Left lung (tissue), 10 donors: ENCODE measurements around the gene KRT80. TPM values are rescaled to one million over a fixed set of nuclear protein-coding genes. Genes with fewer than 3 reads are reported as not detected.

Experiments
- ATAC-seq: fragments of 200-7000 bp; cut with Tn5 transposase; one replicate; pipeline ENCODE4 v1.9.1; 2020; ENCODE audit warnings: moderate library complexity
- DNase-seq, 4 donors: peaks; one replicate each; pipeline ENCODE4 v3.0.0-alpha.2; 2013 to 2020
- H3K27ac ChIP-seq, 2 donors: fragments of 200-600 bp; sonication (generic) in 1 of 2; one replicate each; pipeline versions ENCODE4 v1.5.0 to v1.8.0; 2020 to 2021
- H3K27me3 ChIP-seq, 2 donors: fragments of 200-600 bp; sonication (generic) in 1 of 2; one replicate each; pipeline versions ENCODE4 v1.5.0 to v1.8.0; 2020 to 2021
- H3K36me3 ChIP-seq, 2 donors: fragments of 200-600 bp; sonication (generic) in 1 of 2; one replicate each; pipeline versions ENCODE4 v1.5.0 to v1.8.0; 2020 to 2021
- H3K4me1 ChIP-seq, 2 donors: fragments of 200-600 bp; one replicate each; pipeline ENCODE4 v1.8.0; 2021
- H3K4me3 ChIP-seq, 2 donors: fragments of 200-600 bp; sonication (generic) in 1 of 2; one replicate each; pipeline versions ENCODE4 v1.5.0 to v1.8.0; 2020 to 2021; ENCODE audit warnings: mild to moderate bottlenecking in 1 of 2
- H3K9me3 ChIP-seq, 2 donors: fragments of 200-600 bp; sonication (generic) in 1 of 2; one replicate each; pipeline versions ENCODE4 v1.5.0 to v1.8.0; 2020 to 2021
- intact Hi-C, 2 donors: fragments of 100-400 bp; cut with DNase I; formaldehyde crosslinking; loops; one replicate each; pipeline versions ENCODE4 v1.11.2 to v1.14.2; 2022
- polyA plus RNA-seq, 6 donors: library from polyadenylated mRNA; unstranded; fragments of 120-200 nt; gene quantifications; one replicate each; pipeline ENCODE4 v1.2.1, GENCODE V29; 2013; ENCODE audit not compliant: insufficient read length in 6 of 6
- total RNA-seq, 2 donors: library from RNA; stranded (reverse); fragmentation: NEBNext Ultra II Directional; extraction: Animal tissue kit (Norgen Biotek cat#: 25700); gene quantifications; one replicate each; pipeline ENCODE4 v1.2.1, GENCODE V29; 2021
- TF ChIP-seq, protein P1 (sequence below), 2 donors: fragments of 200-600 bp; sonication (generic) in 1 of 2; IDR thresholded peaks; one replicate each; pipeline versions ENCODE4 v1.5.0 to v1.8.0; 2021; ENCODE audit warnings: antibody characterized with exemption in 2 of 2
- donor health status: DM: no; HTN: yes; CAD: no.
- donor health status: DM: no; HTN: no; CAD: no.

KRT80 gene
- total and polyA plus RNA-seq, 8 donors = 0.59 to 30.1 (median 0.93) TPM

DNA sequence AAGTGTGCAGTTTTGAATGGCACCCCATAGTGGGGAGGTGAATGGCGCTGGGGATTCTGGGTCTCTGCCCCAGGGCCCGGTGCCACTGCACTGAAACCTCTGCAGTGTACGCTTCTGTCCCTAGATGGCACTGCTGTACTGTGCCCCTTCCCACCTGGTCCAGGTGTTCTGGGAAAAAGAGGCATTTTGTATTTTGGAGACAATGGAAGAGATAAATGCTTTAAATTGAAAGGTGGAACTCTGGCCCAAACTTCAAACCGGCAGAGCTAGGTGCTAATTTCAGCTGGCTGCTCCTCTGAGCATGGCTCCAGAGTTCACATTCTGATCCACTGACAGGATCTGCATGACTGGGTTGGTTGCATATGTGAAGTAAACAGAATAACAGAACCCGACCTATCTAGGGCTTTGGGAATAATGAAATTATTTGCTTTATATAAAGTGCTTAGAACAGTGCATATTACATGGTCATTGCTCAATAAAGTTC is 52.2 kb downstream of the KRT80 start:
- no peaks in the 10 kb centered on the region for H3K9me3 ChIP-seq
- no peak for DNase-seq
- H3K4me1 ChIP-seq = peaks cover 0 to 3% of the 10 kb centered on the region in 2 donors
- intact Hi-C loops = no loop called here
- no peaks in the 10 kb centered on the region for H3K27me3 ChIP-seq
- TF ChIP-seq, protein P1, sequence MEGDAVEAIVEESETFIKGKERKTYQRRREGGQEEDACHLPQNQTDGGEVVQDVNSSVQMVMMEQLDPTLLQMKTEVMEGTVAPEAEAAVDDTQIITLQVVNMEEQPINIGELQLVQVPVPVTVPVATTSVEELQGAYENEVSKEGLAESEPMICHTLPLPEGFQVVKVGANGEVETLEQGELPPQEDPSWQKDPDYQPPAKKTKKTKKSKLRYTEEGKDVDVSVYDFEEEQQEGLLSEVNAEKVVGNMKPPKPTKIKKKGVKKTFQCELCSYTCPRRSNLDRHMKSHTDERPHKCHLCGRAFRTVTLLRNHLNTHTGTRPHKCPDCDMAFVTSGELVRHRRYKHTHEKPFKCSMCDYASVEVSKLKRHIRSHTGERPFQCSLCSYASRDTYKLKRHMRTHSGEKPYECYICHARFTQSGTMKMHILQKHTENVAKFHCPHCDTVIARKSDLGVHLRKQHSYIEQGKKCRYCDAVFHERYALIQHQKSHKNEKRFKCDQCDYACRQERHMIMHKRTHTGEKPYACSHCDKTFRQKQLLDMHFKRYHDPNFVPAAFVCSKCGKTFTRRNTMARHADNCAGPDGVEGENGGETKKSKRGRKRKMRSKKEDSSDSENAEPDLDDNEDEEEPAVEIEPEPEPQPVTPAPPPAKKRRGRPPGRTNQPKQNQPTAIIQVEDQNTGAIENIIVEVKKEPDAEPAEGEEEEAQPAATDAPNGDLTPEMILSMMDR (IDR thresholded peaks at IDR 0.05) = peak; percentile 57 to 66
- H3K36me3 ChIP-seq = no peaks in the 10 kb centered on the region
- ATAC-seq = peak; percentile 73
- H3K4me3 ChIP-seq = no peak overlapping the region
- no peak overlapping the region for H3K27ac ChIP-seq

DNA sequence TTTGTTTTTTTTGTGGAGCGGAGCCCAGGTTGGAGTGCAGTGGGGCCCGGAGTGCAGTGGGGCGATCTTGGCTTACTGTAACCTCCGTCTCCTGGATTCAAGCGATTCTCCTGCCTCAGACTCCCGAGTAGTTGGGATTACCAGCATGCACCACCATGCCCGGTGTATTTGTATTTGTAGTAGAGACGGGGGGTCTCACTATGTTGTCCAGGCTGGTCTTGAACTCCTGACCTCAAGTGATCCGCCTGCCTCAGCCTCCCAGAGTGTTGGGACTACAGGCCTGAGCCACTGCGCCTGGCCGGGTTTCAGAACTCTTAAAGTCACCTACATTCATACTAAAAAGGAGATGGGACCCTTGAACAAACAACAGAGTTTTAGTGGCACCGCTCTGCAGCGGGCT is 52.7 kb downstream of the KRT80 start:
- Histone ChIP-seq H3K27me3 (no peaks in the 10 kb centered on the region), H3K36me3 (no peaks in the 10 kb centered on the region), H3K27ac (no peak overlapping the region), H3K4me1 (peaks cover 0 to 1% of the 10 kb centered on the region in 2 donors), H3K4me3 (no peak overlapping the region), H3K9me3 (no peaks in the 10 kb centered on the region)
- ATAC-seq (no peak), DNase-seq (peak in 1 of 4 donors; percentile 37)
- TF ChIP-seq, protein P1 (IDR thresholded peaks at IDR 0.05) = no peak
- intact Hi-C loops = no loop called here

DNA sequence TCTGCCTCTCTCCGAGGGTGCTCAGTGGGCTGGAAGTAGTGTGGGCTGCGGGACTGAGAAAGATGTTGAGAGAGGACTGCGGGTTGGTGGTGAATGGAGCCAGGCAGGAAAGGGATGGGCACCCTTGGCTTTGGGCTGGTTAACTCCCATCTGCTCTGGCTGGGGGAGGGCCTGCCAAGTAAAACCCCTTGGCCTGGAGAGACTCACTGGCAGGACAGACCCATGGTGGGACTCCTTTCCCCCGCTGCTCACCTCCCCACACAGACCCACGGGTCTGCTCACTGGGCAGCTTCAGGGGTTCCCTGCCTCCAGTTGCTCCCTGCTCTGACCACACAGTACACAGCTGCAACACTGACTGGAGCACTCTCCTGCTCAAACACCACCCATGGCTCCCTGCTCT is 54.1 kb downstream of the KRT80 start:
- Histone ChIP-seq H3K9me3 (no peaks in the 10 kb centered on the region), H3K4me1 (no peaks in the 10 kb centered on the region), H3K27me3 (no peaks in the 10 kb centered on the region), H3K36me3 (no peaks in the 10 kb centered on the region), H3K27ac (no peak overlapping the region), H3K4me3 (no peak overlapping the region)
- DNase-seq (peak in 1 of 4 donors; percentile 20), ATAC-seq (no peak)
- intact Hi-C loops = no loop called here
- TF ChIP-seq, protein P1 (IDR thresholded peaks at IDR 0.05) = no peak

DNA sequence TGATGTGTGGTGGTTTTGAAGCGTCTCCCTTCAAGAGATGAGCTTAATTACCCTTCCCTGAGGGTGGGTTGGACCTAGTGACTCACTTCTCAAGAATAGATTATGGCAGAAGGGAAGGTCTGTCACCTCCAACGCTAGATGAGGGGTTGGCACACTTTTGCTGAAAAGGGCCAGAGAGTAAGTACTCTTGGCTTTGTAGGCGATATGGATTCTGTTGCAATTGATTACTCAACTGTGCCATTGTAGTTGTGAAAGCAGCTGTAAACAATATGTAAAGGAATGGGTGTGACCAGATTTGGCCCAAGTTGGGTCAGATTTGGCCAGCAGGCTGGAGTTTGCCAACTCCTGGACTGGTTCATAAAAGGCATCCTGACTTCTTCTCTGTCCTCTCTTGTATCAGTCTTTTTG is 59.1 kb downstream of the KRT80 start:
- TF ChIP-seq, protein P1 (IDR thresholded peaks at IDR 0.05) = no peak
- no peaks in the 10 kb centered on the region for H3K4me1 ChIP-seq
- no peaks in the 10 kb centered on the region for H3K27me3 ChIP-seq
- DNase-seq = no peak
- no peak for ATAC-seq
- no peak overlapping the region for H3K4me3 ChIP-seq
- no peak overlapping the region for H3K27ac ChIP-seq
- H3K36me3 ChIP-seq = no peaks in the 10 kb centered on the region
- no peaks in the 10 kb centered on the region for H3K9me3 ChIP-seq
- intact Hi-C loops = no loop called here

DNA sequence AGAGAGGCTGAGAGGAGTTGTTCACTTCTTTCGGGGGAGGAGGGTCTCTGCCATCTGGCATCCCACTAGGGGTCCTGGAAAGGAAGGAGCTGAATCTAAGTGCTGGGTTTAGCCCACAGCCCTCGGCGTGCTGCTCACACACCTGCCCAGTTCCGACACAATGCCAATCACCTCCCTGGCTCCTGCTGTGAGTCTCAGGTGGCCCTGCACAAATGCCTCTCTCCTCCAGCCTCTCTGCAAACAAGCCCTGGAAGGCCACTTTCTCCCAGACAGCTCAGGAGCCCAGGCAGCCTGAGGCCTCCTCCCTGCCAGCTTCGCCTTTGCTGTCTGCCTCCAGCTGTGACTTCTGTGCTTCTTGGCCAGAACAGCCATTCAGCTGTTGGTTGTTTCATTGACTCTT is 61.1 kb downstream of the KRT80 start:
- Histone ChIP-seq H3K27me3 (peaks cover 0 to 12% of the 10 kb centered on the region in 2 donors), H3K36me3 (no peaks in the 10 kb centered on the region), H3K4me3 (no peak overlapping the region), H3K4me1 (no peaks in the 10 kb centered on the region), H3K9me3 (no peaks in the 10 kb centered on the region), H3K27ac (no peak overlapping the region)
- peak in 1 of 4 donors; percentile 38 for DNase-seq
- TF ChIP-seq, protein P1 (IDR thresholded peaks at IDR 0.05) = no peak
- intact Hi-C loops = no loop called here
- ATAC-seq = no peak
